GM12891 (cell line): ENCODE data around the gene LRRC39.

ENCODE experiments used
- PAX5 ChIP-seq: IDR thresholded peaks from 2 replicates; pipeline ENCODE4 v1.6.1; 2011; ENCODE audit warnings: low read length, moderate library complexity, mild to moderate bottlenecking; ENCODE audit not compliant: insufficient read depth, severe bottlenecking
- POLR2A ChIP-seq: IDR thresholded peaks from 2 replicates; pipeline ENCODE4 v1.6.1; 2011; ENCODE audit warnings: low read depth, low read length, control low read depth
- POLR2AphosphoS5 ChIP-seq: IDR thresholded peaks from 2 replicates; pipeline ENCODE4 v1.6.1; 2011; ENCODE audit warnings: low read depth, low read length, control low read depth
- POU2F2 ChIP-seq: IDR thresholded peaks from 2 replicates; pipeline ENCODE4 v1.6.1; 2011; ENCODE audit warnings: low read depth, mild to moderate bottlenecking, control low read depth, low read length, moderate library complexity
- SPI1 ChIP-seq: IDR thresholded peaks from 2 replicates; pipeline ENCODE4 v1.6.1; 2011; ENCODE audit warnings: low read depth, low read length, control low read depth
- TAF1 ChIP-seq: IDR thresholded peaks from 2 replicates; pipeline ENCODE4 v1.6.1; 2011; ENCODE audit warnings: low read depth, low read length, control low read depth

GRCh38 chr1:100213141-100213540 is 35.1 kb upstream of the LRRC39 start:
- TF ChIP-seq SPI1 (no peak), POLR2A (no peak), POLR2AphosphoS5 (no peak), TAF1 (no peak), POU2F2 (no peak), PAX5 (no peak)
